GM04503 (cell line): ENCODE results near the gene UAP1.
"Not testable (repeated sequence)": the region's sequence is repeated elsewhere in the genome, so short reads cannot be mapped to it uniquely, and the experiment has no call there.

Experiments
- DNase-seq: peaks from one replicate; pipeline ENCODE4 v3.0.0-alpha.2; 2012; ENCODE audit warnings: low read depth

Gene UAP1

GRCh38 chr1:162565460-162565859, 3.9 kb downstream of the UAP1 start:
- no peak for DNase-seq

GRCh38 chr1:162566870-162567269, 5.3 kb downstream of the UAP1 start:
- DNase-seq: no peak

DNA sequence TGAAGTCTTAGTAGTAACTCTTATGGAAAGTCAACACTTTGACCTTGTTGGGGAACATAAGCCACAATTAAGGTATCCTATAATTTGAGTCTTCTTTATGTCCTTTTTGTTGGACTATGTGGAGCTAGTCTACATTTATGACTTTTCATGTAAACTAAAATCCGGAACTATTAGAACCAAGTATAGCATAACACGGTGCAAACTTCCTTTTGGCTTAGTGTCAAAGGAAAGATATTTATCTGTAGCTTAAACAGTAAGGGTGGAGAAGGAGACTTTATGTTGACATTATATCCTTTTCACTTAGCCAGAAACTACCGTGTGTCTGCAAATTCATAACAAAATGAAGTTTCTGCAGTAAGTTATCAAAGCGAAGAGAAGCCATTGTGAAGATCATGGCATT, 7.3 kb downstream of the UAP1 start:
- DNase-seq: no peak

- no peak for DNase-seq
Observed at GRCh38 chr1:162570718-162571117, 9.2 kb downstream of the UAP1 start.

DNA sequence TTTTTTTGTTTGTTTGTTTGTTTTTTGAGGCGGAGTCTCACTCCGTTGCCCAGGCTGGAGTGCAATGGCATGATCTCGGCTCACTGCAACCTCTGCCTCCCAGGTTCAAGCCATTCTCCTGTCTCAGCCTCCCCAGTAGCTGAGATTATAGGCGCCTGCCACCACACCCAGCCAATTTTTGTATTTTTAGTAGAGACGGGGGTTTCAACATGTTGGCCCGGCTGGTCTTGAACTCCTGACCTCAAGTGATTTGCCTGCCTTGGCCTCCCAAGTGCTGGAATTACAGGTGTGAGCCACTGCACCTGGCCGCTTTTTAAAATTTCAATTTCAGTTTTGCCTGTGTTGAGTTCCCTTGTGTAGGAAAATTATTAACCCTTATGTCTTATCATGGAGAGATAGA, 9.6 kb downstream of the UAP1 start:
- not testable (repeated sequence) for DNase-seq

- DNase-seq: no peak
Observed at GRCh38 chr1:162571696-162572095, 10.2 kb downstream of the UAP1 start.

DNA sequence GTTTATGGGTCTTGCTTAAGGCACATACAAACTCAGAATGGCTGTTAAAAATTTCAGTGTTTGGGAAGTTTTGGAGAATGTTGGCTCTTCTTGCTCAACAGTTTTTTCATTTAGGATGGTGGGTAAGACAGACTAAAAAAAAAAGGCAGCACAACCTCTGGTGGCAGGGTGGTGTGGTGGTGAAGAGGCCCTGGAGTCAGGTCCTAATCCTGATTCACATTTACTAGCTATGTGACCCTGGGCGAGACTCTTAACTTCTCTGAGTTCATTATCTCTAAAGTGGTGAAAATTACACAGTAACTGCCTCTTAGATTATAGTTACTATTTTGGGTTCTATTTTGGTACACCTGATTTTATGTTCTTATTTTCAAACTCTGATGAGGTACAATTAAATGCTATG, 11.6 kb downstream of the UAP1 start:
- no peak for DNase-seq

DNA sequence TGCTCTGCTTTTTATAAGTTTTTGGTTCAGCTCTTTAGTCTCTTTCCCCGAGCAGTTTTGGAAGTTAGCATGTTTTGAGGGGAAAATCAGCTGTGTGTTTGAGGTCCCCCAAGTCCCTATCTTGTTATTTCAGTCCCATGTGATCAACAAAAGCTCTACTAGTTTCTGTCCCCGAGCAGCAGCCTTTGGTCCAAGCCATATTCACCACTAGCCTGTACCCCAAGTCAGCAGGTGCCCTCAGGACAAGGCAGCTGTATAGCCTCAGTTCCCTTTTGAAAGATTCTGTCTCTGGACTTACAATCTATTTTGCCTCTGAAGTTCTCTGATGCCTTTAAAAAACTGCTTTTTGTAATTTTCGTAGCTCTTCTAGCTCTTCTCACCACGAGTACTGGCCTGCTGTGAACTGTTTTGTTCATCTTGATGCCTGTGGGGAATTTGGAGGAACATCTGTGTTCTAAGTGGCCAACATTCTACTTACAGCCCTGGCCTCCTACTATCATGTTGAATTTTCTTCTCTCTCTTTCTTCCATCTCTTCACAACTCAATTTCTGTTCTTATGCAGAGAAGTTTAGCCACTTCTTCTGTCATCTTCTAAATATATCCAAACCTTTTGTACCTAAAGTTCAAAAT, 16.7 kb downstream of the UAP1 start:
- DNase-seq: no peak

DNA sequence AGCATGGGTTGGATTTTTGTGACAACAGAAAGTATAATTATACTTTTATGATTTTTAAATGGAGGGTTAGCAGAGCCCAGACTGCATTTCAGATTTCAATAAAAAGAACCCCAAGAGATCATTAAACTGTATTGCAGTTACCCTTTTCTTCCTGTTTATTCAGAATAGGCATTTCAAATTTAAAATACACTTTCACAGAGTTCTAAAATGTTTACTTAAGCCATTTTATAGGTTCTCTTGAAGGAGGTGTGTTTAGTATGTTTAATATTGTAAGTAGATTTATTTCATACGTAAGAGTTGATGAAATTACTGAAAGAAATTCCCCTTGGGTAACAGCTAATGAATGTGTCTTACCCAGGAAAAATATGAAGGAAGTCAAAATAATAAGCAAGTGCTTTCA, 17.4 kb downstream of the UAP1 start:
- no peak for DNase-seq

DNA sequence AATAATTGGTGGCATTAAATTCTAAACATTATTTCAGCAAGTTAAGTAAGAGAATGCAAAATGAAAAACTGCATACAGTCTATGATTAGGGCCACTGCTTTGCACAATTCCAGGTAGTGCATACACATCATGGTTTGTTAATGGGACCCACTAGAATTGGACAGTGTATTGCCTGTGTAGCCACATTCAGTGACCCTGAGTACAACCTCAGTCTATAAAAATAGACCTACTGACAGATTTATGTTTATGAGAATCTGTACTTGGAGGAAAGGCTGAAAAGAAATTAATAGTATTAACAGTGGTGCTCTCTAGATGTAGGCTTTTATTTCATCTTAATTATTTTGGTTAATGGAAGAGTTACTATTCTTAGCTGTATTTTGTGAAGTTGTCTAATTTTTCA, 18.8 kb downstream of the UAP1 start:
- no peak for DNase-seq

- not testable (repeated sequence) for DNase-seq
Observed at GRCh38 chr1:162582901-162583300, 21.4 kb downstream of the UAP1 start.

- DNase-seq: not testable (repeated sequence)
Observed at GRCh38 chr1:162585101-162585500, 23.6 kb downstream of the UAP1 start.

- no peak for DNase-seq
Observed at GRCh38 chr1:162587347-162587746, 25.8 kb downstream of the UAP1 start.

GRCh38 chr1:162587761-162588260, 26.3 kb downstream of the UAP1 start:
- no peak for DNase-seq

- DNase-seq: no peak
Observed at GRCh38 chr1:162590101-162590500, 28.6 kb downstream of the UAP1 start.

DNA sequence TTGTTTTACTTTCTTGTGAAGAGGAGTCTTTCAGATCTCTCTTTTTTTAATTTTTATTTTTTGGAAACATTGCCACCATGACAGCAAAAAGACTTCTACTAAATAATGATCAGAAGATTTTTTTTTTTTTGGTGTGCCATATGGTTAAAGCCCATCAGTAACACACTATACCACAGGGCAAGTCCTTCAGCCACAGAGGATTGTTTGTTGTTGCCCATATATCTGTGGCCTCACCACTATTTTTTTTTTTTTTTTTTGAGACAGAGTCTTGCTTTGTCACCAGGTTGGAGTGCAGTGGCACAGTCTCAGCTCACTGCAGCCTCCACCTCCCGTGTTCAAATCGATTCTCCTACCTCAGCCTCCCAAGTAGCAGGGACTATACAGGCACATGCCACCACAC, 29.2 kb downstream of the UAP1 start:
- no peak for DNase-seq

- DNase-seq: no peak
Observed at GRCh38 chr1:162596514-162597170, 35.1 kb downstream of the UAP1 start.

DNA sequence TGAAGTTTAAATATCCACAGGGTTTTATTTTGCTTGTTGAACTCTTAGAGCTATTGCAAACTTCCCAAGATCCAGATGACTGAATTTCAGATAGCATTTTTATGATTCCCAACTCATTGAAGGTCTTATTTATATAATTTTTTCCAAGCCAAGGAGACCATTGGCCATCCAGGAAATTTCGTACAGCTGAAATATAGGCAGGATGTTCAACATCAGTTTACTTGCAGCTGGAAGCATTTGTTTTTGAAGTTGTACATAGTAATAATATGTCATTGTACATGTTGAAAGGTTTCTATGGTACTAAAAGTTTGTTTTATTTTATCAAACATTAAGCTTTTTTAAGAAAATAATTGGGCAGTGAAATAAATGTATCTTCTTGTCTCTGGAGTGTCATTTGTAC, 37.9 kb downstream of the UAP1 start:
- no peak for DNase-seq

DNA sequence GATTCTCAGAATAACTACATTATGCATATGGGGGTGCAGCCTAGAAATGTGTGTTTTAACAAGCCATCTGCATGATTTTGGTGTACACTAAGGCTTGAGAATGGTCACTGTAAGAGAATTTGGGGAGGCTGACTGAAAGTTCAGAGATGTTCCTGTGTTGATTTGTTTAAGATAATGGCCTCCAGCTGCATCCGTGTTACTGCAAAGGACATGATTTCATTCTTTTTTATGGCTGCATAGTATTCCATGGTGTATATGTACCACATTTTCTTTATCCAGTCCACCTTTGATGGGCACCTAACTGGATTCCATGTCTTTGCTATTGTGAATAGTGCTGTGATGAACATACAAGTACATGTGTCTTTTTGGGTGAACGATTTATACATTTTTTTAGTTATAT, 41.6 kb downstream of the UAP1 start:
- DNase-seq: not testable (repeated sequence)

DNA sequence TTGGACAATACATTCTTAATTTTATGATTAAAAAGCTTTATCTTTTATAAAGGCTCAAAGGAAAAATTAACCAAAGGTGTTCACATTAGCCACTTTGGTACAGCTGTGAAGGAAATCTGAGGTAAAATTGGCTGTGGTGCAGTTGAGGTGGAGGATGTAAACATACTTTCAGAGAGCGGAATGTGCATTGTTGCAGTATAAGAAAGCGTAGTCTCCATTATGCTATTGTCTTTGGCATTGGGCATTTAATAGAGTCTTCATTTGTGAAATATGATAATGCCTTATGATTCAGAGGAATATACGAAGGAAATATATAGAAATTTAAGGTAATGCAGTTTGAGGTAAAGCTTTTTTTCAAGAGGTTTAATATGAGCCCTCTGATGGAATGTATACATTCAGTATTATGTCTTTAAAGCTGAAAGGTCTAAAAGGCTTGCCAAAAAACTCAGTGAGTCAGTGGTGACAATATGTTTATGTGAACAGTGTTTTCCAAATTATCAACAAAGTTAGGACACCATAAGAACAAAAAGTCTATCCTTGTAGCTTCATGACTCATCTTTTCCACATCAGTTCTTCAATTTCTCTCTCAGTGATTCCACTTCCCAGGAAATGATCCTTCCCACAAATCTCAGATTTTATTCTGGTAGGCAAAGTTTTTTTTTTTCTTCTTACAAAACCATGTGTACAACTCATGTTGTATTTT, 43.9 kb downstream of the UAP1 start:
- DNase-seq: peak; percentile 73

DNA sequence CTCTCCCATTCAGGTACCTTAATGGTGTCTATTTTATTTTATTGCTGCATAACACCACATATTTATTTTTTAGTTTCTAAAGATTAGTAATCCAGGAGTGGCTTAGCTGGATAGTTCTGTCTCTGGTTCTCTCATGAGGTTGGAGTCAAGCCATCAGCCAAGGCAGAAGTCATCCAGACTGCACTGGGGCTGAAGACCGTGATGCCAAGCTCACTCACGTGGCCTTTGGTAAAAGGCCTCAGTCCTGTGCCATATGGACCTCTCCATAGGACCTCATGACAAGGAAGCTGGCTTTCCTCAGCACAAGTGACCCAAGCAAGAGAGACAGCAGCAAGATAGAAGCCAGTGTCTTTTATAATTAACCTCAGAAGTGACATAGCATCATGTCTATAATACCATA, 47.8 kb downstream of the UAP1 start:
- no peak for DNase-seq

DNA sequence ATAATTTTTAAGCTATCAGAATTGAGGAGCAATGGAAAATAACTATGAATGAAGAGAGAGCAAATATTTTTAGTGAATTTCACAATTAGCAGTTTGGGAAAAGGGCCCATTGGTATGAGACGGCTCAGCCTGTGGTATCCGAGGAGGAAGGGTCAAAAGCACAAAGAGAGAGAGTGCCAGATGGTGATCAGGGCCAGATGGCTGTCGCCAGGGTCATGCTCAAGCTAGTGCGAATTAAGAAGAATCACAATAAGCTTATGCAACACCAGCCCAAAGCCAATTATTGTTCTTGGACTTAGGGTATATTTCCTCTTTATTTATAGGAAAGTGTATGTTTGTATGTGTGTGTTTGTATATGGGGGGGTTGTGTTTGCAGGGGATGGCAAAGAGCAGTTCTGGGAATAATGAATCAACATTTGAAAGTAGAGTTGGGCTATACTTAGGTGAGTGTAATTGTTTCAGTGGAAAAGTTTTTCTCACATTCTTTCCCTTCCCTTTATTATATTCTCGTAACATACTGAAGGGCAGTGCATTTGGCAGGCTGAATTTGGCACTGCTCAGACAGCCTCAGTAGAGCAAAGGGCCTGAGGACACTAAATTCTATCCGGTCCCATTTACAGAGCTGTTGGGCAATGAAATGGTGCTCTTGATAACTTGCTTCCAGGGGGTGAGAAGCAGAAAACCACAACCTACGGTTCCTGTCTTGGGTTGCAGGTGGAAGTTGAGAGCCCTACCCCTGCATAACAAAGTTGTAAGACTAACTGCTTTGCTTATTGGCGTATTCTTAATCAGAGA, 51.3 kb downstream of the UAP1 start:
- DNase-seq: peak; percentile 65
